T47D (cell line): ENCODE data around the gene TM4SF4.

ENCODE experiments used
- DNase-seq, 2 experiments: peaks; one replicate each; pipeline versions ENCODE4 v3.0.0 to v3.0.0-alpha.2; 2011 to 2012; ENCODE audit warnings: low read depth in 1 of 2, low spot score in 1 of 2
- JUND ChIP-seq: IDR thresholded peaks from 2 replicates; pipeline ENCODE4 v1.6.1; 2012; ENCODE audit warnings: low read depth
- in situ Hi-C: cut with HindIII; loops from 2 replicates; pipeline ENCODE4 v1.10.0; 2016; ENCODE audit warnings: low sequenced_read_pairs, low pct_unique_long_range_greater_than_20kb

The TM4SF4 gene

GRCh38 chr3:149494759-149495580 is 20.5 kb downstream of the TM4SF4 start:
- in situ Hi-C loops, result no loop called here
- no peak for DNase-seq
- TF ChIP-seq JUND, result no peak

GRCh38 chr3:149495581-149496125 is 21.2 kb downstream of the TM4SF4 start:
- no peak for TF ChIP-seq JUND
- no peak for DNase-seq
- in situ Hi-C loops, result no loop called here

GRCh38 chr3:149496891-149497290 is 22.4 kb downstream of the TM4SF4 start:
- no peak for TF ChIP-seq JUND
- DNase-seq, result no peak
- in situ Hi-C loops, result no loop called here

GRCh38 chr3:149497966-149498670 is 23.6 kb downstream of the TM4SF4 start:
- no peak for TF ChIP-seq JUND
- no peak for DNase-seq
- in situ Hi-C loops, result no loop called here

GRCh38 chr3:149501524-149501923 is 27.0 kb downstream of the TM4SF4 start:
- TF ChIP-seq JUND, result no peak
- in situ Hi-C loops, result no loop called here
- DNase-seq, result no peak

GRCh38 chr3:149502438-149502837 is 27.9 kb downstream of the TM4SF4 start:
- TF ChIP-seq JUND, result no peak
- no peak for DNase-seq
- in situ Hi-C loops, result no loop called here

- TF ChIP-seq JUND, result no peak
- in situ Hi-C loops, result no loop called here
- no peak for DNase-seq
These were observed 32.0 kb downstream of the TM4SF4 start for GRCh38 chr3:149506540-149506939.

- TF ChIP-seq JUND, result no peak
- in situ Hi-C loops, result no loop called here
- no peak for DNase-seq
These were observed 32.5 kb downstream of the TM4SF4 start for GRCh38 chr3:149506965-149507364.

- TF ChIP-seq JUND, result no peak
- in situ Hi-C loops, result no loop called here
- peak in 1 of 2 experiments; percentile 23 for DNase-seq
These were observed 33.2 kb downstream of the TM4SF4 start for GRCh38 chr3:149507491-149508324.

GRCh38 chr3:149509526-149509925 is 35.0 kb downstream of the TM4SF4 start:
- in situ Hi-C loops, result no loop called here
- no peak for DNase-seq
- no peak for TF ChIP-seq JUND

GRCh38 chr3:149510480-149510879 is 36.0 kb downstream of the TM4SF4 start:
- in situ Hi-C loops, result no loop called here
- no peak for TF ChIP-seq JUND
- no peak for DNase-seq

GRCh38 chr3:149511040-149511626 is 36.6 kb downstream of the TM4SF4 start:
- TF ChIP-seq JUND, result no peak
- DNase-seq, result peak in 1 of 2 experiments; percentile 62
- in situ Hi-C loops, result no loop called here
